Smooth muscle cell (in vitro differentiated cells): ENCODE results near the gene ANO8. TPM values are rescaled to one million over a fixed set of nuclear protein-coding genes. Genes with fewer than 3 reads are reported as not detected.

ENCODE experiments used
- DNase-seq: peaks from one replicate; lab custom pipeline; 2025; ENCODE audit not compliant: unreplicated experiment; lab: John Stamatoyannopoulos, UW
- H2AFZ ChIP-seq: fragments of 200-600 bp; sonication (generic); 2 replicates; pipeline ENCODE4 v1.6.0; 2016; ENCODE audit warnings: antibody characterized with exemption, low read depth, mild to moderate bottlenecking
- H3F3A ChIP-seq: fragments of 200-600 bp; sonication (generic); 2 replicates; pipeline ENCODE4 v1.6.0; 2017; ENCODE audit warnings: antibody characterized with exemption, low read depth
- H3K27ac ChIP-seq: fragments of 200-600 bp; sonication (generic); 2 replicates; pipeline ENCODE4 v1.5.1; 2016; ENCODE audit warnings: low read depth, mild to moderate bottlenecking
- H3K27me3 ChIP-seq: fragments of 200-600 bp; sonication (generic); 2 replicates; pipeline ENCODE4 v1.6.1; 2016; ENCODE audit warnings: low read depth, mild to moderate bottlenecking
- H3K36me3 ChIP-seq: fragments of 200-600 bp; sonication (generic); 2 replicates; pipeline ENCODE4 v1.5.1; 2016; ENCODE audit warnings: low read depth
- H3K4me1 ChIP-seq: fragments of 200-600 bp; sonication (generic); 2 replicates; pipeline ENCODE4 v1.5.1; 2016; ENCODE audit warnings: low read depth
- H3K4me2 ChIP-seq: fragments of 200-600 bp; sonication (generic); 2 replicates; pipeline ENCODE4 v1.6.0; 2016; ENCODE audit warnings: mild to moderate bottlenecking
- H3K4me3 ChIP-seq: fragments of 200-600 bp; sonication (generic); 2 replicates; pipeline ENCODE4 v1.5.1; 2016; ENCODE audit warnings: mild to moderate bottlenecking
- H3K79me2 ChIP-seq: fragments of 200-600 bp; sonication (generic); 2 replicates; pipeline ENCODE4 v1.6.0; 2016; ENCODE audit warnings: low read depth, mild to moderate bottlenecking
- H3K9ac ChIP-seq: fragments of 200-600 bp; sonication (generic); 2 replicates; pipeline ENCODE4 v1.6.0; 2016; ENCODE audit warnings: low read depth
- H3K9me3 ChIP-seq: fragments of 200-600 bp; sonication (generic); replicated peaks from 2 replicates; pipeline ENCODE4 v1.5.1; 2016; ENCODE audit warnings: low read depth
- H4K20me1 ChIP-seq: fragments of 200-600 bp; sonication (generic); 2 replicates; pipeline ENCODE4 v1.6.0; 2016; ENCODE audit warnings: low read depth
- WGBS: methylation state at CpG from one replicate; pipeline ENCODE4 v1.1.7; 2016; ENCODE audit warnings: low lambda C conversion rate; 5-methylcytosine and 5-hydroxymethylcytosine counted together
- polyA plus RNA-seq: library from polyadenylated mRNA; unstranded; fragments of >200 nt; fragmentation: Nextera tagmentation; extraction: Ambion mirVana; gene quantifications from 2 replicates; pipeline ENCODE4 v1.2.1, GENCODE V29; 2016
- total RNA-seq: library from RNA; depleted of rRNA; stranded (reverse); fragments of >200 nt; gene quantifications from 2 replicates; pipeline ENCODE4 v1.2.3, GENCODE V29; 2014
- TF ChIP-seq, protein P1 (sequence below): fragments of 200-600 bp; sonication (generic); IDR thresholded peaks from 2 replicates; pipeline ENCODE4 v1.5.1; 2017; ENCODE audit warnings: borderline replicate concordance, mild to moderate bottlenecking, antibody characterized with exemption; ENCODE audit not compliant: insufficient read depth, poor library complexity, severe bottlenecking

ANO8 gene
- total and polyA plus RNA-seq, 2 experiments from 2014 or later: 1.3 to 8.0 TPM

DNA sequence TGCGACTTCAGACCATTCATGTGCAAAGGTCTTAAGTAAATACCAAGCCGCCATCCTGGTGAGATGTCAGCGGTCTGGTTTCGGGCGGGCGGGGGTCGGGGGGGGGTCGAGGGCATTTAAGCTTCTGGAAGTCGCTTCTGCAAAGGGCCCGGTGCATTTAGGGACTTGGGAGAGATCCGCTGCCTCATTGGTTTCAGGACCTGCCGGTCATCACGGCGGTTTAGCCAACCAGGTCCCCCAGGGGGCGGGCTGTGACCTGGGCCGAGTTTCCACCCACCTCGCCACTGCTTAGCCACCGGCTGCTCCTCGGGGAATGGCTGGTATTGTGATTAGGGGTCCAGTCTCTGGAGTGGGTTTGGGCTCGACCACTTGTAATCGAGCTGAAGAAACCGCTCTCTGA lies 45.2 kb downstream of the ANO8 start:
- 16% methylated on average over 19 of the region's 22 CpGs for WGBS
- no peaks in the 10 kb centered on the region for H3K36me3 ChIP-seq
- peak overlapping the region; percentile 37 for H3K4me3 ChIP-seq
- DNase-seq: peak; percentile 13
- H4K20me1 ChIP-seq: no peaks in the 10 kb centered on the region
- TF ChIP-seq, protein P1, sequence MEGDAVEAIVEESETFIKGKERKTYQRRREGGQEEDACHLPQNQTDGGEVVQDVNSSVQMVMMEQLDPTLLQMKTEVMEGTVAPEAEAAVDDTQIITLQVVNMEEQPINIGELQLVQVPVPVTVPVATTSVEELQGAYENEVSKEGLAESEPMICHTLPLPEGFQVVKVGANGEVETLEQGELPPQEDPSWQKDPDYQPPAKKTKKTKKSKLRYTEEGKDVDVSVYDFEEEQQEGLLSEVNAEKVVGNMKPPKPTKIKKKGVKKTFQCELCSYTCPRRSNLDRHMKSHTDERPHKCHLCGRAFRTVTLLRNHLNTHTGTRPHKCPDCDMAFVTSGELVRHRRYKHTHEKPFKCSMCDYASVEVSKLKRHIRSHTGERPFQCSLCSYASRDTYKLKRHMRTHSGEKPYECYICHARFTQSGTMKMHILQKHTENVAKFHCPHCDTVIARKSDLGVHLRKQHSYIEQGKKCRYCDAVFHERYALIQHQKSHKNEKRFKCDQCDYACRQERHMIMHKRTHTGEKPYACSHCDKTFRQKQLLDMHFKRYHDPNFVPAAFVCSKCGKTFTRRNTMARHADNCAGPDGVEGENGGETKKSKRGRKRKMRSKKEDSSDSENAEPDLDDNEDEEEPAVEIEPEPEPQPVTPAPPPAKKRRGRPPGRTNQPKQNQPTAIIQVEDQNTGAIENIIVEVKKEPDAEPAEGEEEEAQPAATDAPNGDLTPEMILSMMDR: no peak
- peak overlapping the region; percentile 78 for H3K4me2 ChIP-seq
- H3K27me3 ChIP-seq: no peaks in the 10 kb centered on the region
- H3K27ac ChIP-seq: no peak overlapping the region
- H3F3A ChIP-seq: no peaks in the 10 kb centered on the region
- H2AFZ ChIP-seq: no peak overlapping the region
- no peak overlapping the region for H3K9ac ChIP-seq
- no peaks in the 10 kb centered on the region for H3K79me2 ChIP-seq
- no peaks in the 10 kb centered on the region for H3K4me1 ChIP-seq
- no peaks in the 10 kb centered on the region for H3K9me3 ChIP-seq

DNA sequence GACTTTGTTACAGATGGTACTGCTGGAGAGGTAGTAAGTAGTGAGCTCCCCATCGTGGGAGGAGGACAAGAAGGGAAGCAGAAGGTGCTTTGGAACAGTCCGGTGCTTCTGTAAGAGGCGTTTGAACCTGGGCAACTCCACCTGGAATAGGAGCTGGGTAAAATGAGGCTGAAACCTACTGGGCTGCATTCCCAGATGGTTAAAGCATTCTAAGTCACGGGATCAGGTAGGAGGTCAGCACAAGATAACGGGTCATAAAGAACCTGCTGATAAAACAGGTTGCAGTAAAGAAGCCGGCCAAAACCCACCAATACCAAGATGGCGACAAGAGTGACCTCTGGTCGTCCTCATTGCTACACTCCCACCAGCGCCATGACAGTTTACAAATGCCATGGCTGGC lies 47.9 kb downstream of the ANO8 start:
- no peak overlapping the region for H3K4me3 ChIP-seq
- H3K27me3 ChIP-seq: no peaks in the 10 kb centered on the region
- H3F3A ChIP-seq: no peaks in the 10 kb centered on the region
- WGBS: 91% methylated on average over 9 of the region's 9 CpGs
- no peaks in the 10 kb centered on the region for H3K79me2 ChIP-seq
- no peak for DNase-seq
- TF ChIP-seq, protein P1: no peak
- H3K9ac ChIP-seq: no peak overlapping the region
- no peaks in the 10 kb centered on the region for H3K36me3 ChIP-seq
- H3K4me1 ChIP-seq: no peaks in the 10 kb centered on the region
- H2AFZ ChIP-seq: no peak overlapping the region
- H3K4me2 ChIP-seq: no peak overlapping the region
- H3K27ac ChIP-seq: no peak overlapping the region
- H3K9me3 ChIP-seq: no peaks in the 10 kb centered on the region
- H4K20me1 ChIP-seq: no peaks in the 10 kb centered on the region

DNA sequence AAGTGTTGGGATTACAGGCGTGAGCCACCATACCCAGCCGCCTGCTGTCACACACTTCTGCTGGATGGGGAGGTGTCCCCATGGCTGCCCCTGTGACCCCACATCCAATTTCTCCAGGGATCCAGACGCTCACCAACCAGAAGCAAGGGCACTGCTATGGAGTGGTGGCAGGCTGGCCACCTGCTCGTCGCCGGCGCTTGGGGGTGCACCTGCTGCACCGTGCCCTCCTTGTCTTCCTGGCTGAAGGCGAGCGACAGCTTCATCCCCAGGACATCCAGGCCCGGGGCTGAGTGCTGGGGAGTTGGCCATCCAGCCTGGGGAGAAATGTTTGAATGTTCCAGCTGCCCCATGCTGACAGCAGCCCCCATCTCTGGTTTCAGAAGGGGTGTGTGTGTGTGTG lies 48.4 kb downstream of the ANO8 start:
- Histone ChIP-seq H3K79me2 (no peaks in the 10 kb centered on the region), H3K4me2 (no peak overlapping the region), H3K36me3 (no peaks in the 10 kb centered on the region), H2AFZ (no peak overlapping the region), H3K9ac (no peak overlapping the region), H3F3A (no peaks in the 10 kb centered on the region), H3K4me1 (no peaks in the 10 kb centered on the region), H3K4me3 (no peak overlapping the region), H3K27me3 (no peaks in the 10 kb centered on the region), H3K9me3 (no peaks in the 10 kb centered on the region), H4K20me1 (no peaks in the 10 kb centered on the region), H3K27ac (no peak overlapping the region)
- DNase-seq: no peak
- TF ChIP-seq, protein P1: no peak
- WGBS: 96% methylated on average over 11 of the region's 11 CpGs

DNA sequence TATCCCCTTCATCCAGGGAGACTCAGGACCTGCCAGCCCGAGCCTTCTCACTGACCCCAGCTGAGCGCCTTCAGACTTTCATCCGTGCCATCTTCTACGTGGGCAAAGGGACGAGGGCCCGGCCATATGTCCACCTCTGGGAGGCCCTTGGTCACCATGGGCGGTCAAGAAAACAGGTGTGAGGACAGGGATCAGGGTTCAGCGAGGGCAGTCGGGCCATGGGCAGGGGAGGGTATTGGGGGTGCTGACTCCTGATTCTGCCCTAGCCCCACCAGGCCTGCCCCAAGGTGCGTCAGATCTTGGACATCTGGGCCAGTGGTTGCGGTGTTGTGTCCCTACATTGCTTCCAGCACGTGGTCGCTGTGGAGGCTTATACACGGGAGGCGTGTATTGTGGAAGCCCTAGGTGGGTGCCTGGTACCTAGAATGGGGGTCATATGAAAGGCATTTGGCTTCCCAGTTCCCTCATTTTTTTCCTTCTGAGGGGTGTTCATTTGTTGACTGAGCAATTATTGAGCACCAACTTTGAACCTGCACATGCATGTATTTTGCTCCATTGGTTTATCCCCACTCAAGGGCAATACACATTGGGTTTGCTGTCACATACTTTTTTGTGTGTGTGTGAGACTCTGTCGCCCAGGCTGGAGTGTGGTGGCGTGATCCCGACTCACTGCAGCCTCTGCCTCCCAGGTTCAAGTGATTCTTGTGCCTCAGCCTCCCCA lies 49.1 kb downstream of the ANO8 start:
- no peak overlapping the region for H3K4me3 ChIP-seq
- DNase-seq: no peak
- H3K36me3 ChIP-seq: no peaks in the 10 kb centered on the region
- no peaks in the 10 kb centered on the region for H3F3A ChIP-seq
- TF ChIP-seq, protein P1: no peak
- no peaks in the 10 kb centered on the region for H4K20me1 ChIP-seq
- no peaks in the 10 kb centered on the region for H3K79me2 ChIP-seq
- H3K4me1 ChIP-seq: no peaks in the 10 kb centered on the region
- no peaks in the 10 kb centered on the region for H3K27me3 ChIP-seq
- H3K9me3 ChIP-seq: no peaks in the 10 kb centered on the region
- no peak overlapping the region for H3K4me2 ChIP-seq
- no peak overlapping the region for H3K27ac ChIP-seq
- no peak overlapping the region for H3K9ac ChIP-seq
- no peak overlapping the region for H2AFZ ChIP-seq
- WGBS: 91% methylated on average over 18 of the region's 18 CpGs
